GM19238 (cell line): ENCODE data around the gene KCNH8.
"Not testable (repeated sequence)": the region's sequence is repeated elsewhere in the genome, so short reads cannot be mapped to it uniquely, and the experiment has no call there.

ENCODE experiments used
- DNase-seq: peaks from one replicate; pipeline ENCODE4 v3.0.0; 2011; ENCODE audit warnings: low spot score; ENCODE audit not compliant: insufficient read length

KCNH8 gene

GRCh38 chr3:19173945-19174344, 25.6 kb downstream of the KCNH8 start:
- DNase-seq = no peak

- DNase-seq = no peak
These were observed 35.3 kb downstream of the KCNH8 start for GRCh38 chr3:19183584-19183983.

GRCh38 chr3:19190126-19190525, 41.8 kb downstream of the KCNH8 start:
- no peak for DNase-seq

- DNase-seq = no peak
These were observed 42.3 kb downstream of the KCNH8 start for GRCh38 chr3:19190602-19191001.

- DNase-seq = no peak
These were observed 50.8 kb downstream of the KCNH8 start for GRCh38 chr3:19199131-19199530.

GRCh38 chr3:19202303-19202702, 54.0 kb downstream of the KCNH8 start:
- DNase-seq = no peak

DNA sequence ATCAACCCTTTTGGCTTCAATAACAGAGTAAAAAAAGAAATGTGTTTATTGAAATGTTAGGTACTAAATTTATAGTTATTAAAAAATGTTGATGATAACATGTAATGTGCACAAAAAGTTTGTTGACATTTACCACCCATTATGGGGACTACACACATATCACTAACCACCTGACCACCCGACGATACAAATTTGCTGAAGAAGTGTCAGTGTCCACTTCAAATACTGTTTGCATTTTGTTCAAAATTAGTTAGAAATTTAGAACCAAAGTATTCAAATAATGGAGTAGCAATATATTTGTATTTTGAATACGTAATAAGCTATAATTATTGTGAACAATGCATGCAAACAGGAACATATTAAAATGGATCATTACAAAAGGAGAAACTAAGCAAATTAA, 54.4 kb downstream of the KCNH8 start:
- no peak for DNase-seq

- DNase-seq = no peak
These were observed 58.2 kb downstream of the KCNH8 start for GRCh38 chr3:19206540-19206939.

GRCh38 chr3:19213603-19214220, 65.4 kb downstream of the KCNH8 start:
- DNase-seq = no peak

- DNase-seq = no peak
These were observed 67.1 kb downstream of the KCNH8 start for GRCh38 chr3:19215427-19215826.

GRCh38 chr3:19216669-19217337, 68.5 kb downstream of the KCNH8 start:
- DNase-seq = no peak

- DNase-seq = no peak
These were observed 72.0 kb downstream of the KCNH8 start for GRCh38 chr3:19220311-19220710.

DNA sequence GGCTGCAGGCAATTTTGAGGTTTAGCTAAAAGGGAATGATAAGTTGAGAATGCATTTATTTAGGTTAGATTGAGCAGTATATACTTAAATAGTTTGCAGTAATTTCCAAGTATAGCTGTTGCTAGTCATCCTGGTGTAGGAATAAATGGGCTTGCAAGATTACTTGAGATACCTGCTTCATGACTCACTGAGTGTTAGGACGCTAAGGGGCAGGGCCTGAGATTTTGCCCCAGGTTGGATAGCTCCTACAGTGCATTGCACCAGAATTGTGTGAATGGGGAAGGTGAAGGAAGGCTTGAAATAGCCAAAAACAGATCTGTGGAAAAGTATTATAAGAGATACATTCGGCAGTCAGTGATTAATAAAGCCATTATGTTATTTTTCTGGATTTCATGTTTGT, 72.8 kb downstream of the KCNH8 start:
- no peak for DNase-seq

- DNase-seq = no peak
These were observed 78.2 kb downstream of the KCNH8 start for GRCh38 chr3:19226479-19226878.

- no peak for DNase-seq
These were observed 79.9 kb downstream of the KCNH8 start for GRCh38 chr3:19228167-19228566.

DNA sequence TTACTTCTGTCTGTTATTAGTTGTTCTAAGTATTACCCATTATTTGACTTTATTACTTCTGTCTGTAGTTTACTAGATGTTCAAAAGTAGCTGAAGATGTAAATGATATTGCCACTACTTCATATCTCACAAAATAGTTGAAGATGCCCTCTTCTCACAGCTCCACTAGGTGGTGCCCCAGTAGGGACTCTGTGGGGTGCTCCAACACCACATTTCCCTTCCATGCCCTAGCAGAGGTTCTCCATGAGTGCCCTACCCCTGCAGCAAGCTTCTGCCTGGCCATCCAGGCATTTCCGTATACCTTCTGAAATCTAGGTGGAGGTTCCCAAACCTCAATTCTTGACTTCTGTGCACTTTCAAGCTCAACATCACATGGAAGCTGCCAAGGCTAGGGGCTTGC, 80.8 kb downstream of the KCNH8 start:
- DNase-seq = no peak

- DNase-seq = not testable (repeated sequence)
These were observed 81.6 kb downstream of the KCNH8 start for GRCh38 chr3:19229881-19230280.

DNA sequence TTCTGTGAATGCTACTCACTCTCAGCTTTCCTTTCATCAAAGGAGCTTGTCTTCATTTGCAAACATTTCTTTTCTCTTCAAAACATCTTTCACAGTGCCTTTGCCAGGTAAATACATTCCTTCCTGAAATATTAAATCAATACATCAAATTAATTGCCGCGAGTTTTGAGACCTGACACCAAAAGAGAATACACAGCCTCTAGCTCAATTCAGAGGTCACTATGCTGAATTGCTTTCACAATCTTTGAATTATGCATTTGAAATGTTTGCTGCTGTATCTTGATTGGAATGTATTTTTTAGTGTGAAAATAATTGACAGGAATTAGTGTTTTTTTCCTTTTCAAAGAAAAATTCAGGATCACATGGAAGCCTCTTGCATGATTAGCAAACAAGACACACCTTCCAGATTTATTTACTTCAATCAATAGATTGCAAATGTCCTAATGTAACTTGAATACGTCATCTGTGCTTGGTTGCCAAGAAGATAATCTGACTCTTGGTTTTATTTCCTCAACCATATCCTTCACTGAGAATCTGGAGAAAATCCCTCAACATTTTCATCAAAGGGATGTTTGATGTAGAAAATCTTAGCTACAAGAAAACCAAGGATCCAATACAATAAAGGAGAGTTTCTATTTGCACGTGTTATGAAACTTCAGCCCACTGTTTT, 83.6 kb downstream of the KCNH8 start:
- DNase-seq = no peak

DNA sequence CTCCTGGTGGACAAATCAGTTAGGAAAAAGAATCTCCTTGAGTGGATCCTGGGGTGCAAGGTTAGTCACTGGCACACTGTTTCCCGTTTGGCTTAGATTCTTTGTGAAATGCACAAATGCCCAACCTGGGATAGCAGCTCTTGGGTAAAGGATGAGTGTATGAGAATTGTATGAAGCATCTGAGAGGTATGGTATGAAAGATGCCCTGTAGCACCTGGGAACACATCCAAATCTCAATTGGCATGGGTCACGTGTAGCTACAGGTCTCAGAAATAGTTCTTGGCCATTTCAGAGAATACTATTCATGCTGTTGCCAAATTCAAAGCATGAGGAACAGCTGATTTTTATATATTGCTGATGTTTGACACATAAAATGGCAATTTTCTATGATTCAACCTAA, 84.3 kb downstream of the KCNH8 start:
- no peak for DNase-seq

DNA sequence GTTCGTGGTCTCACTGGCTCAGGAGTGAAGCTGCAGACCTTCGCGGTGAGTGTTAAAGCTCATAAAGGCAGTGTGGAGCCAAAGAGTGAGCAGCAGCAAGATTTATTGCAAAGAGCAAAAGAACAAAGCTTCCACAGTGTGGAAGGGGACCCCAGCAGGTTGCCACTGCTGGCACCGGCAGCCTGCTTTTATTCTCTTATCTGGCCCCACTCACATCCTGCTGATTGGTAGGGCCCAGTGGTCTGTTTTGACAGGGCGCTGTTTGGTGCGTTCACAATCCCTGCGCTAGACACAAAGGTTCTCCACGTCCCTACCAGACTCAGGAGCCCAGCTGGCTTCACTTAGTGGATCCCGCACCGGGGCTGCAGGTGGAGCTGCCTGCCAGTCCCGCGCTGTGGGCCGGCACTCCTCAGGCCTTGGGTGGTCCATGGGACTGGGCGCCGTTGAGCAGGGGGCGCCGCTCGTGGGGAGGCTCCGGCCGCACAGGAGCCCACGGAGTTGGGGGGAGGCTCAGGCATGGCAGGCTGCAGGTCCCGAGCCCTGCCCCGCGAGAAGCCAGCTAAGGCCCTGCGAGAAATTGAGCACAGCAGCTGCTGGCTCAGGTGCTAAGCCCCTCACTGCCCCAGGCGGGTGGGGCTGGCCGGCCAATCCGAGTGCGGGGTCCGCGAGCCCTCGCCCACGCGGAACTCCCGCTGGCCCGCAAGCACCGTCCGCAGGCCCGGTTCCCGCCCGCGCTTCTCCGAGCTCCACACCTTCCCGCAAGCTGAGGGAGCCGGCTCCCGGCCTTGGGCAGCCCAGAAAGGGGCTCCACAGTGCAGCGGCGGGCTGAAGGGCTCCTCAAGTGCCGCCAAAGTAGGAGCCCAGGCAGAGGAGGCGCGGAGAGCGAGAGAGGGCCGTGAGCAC, 85.8 kb downstream of the KCNH8 start:
- DNase-seq = not testable (repeated sequence)

DNA sequence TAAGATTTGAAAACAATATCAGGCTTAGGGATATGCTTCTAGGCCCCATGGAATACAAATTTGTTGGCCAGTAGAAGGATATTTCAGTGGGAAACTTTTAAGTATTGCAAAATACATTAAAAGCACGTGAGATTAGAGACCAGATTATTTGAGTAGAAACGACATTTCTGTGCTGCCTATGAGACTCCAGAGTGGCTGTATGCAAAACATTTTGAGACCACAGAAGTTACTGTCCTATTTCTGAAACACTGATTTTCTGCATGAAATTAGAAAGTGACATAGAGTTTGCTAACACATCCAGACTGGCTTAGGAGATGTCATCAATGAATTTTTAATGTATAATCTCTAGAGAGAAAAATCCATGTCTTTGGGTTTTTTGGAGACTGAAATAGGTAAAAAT, 99.8 kb downstream of the KCNH8 start:
- no peak for DNase-seq

GRCh38 chr3:19248767-19249166, 100.5 kb downstream of the KCNH8 start:
- DNase-seq = no peak
